RWPE2 (cell line): ENCODE measurements around the gene OTOF.

Experiments used
- ATAC-seq: fragments of 200-7000 bp; cut with Tn5 transposase; 3 replicates; pipeline ENCODE4 v1.9.1; 2021; ENCODE audit warnings: low read depth
- DNase-seq: peaks from one replicate; pipeline ENCODE4 v3.0.0-alpha.2; 2020; ENCODE audit warnings: low spot score
- H3K27ac ChIP-seq: fragments of 450-650 bp; 2 replicates; pipeline ENCODE4 v1.5.1; 2017; ENCODE audit warnings: mild to moderate bottlenecking; ENCODE audit not compliant: poor library complexity, severe bottlenecking
- H3K27me3 ChIP-seq: fragments of 250-450 bp; sonication (Bioruptor Pico); 2 replicates; pipeline ENCODE4 v1.5.1; 2021; ENCODE audit warnings: mild to moderate bottlenecking, moderate library complexity; ENCODE audit not compliant: insufficient read depth, poor library complexity, severe bottlenecking
- H3K36me3 ChIP-seq: fragments of 250-450 bp; sonication (Bioruptor Pico); 2 replicates; pipeline ENCODE4 v1.5.1; 2020; ENCODE audit warnings: low read depth, mild to moderate bottlenecking, moderate library complexity
- H3K4me1 ChIP-seq: fragments of 250-450 bp; sonication (Bioruptor Pico); 2 replicates; pipeline ENCODE4 v1.5.1; 2021; ENCODE audit warnings: mild to moderate bottlenecking, moderate library complexity; ENCODE audit not compliant: insufficient read depth, poor library complexity, severe bottlenecking
- H3K4me3 ChIP-seq: fragments of 250-450 bp; sonication (Bioruptor Pico); 2 replicates; pipeline ENCODE4 v1.5.1; 2021; ENCODE audit warnings: mild to moderate bottlenecking, moderate library complexity; ENCODE audit not compliant: severe bottlenecking
- H3K9me3 ChIP-seq: fragments of 250-450 bp; sonication (Bioruptor Pico); 2 replicates; pipeline ENCODE4 v1.5.1; 2021; ENCODE audit warnings: mild to moderate bottlenecking, moderate library complexity; ENCODE audit not compliant: severe bottlenecking
- CTCF ChIP-seq: fragments of 450-650 bp; IDR thresholded peaks from one replicate; pipeline ENCODE4 v1.5.1; 2017; ENCODE audit warnings: mild to moderate bottlenecking, moderate library complexity; ENCODE audit not compliant: poor library complexity, severe bottlenecking

The OTOF gene

GRCh38 chr2:26479789-26480565, 2.1 kb upstream of the OTOF start:
- no peak overlapping the region for H3K4me3 ChIP-seq
- ATAC-seq (no peak), DNase-seq (no peak)
- no peak for TF ChIP-seq CTCF
- H3K27me3 ChIP-seq, result no peaks in the 10 kb centered on the region
- H3K36me3 ChIP-seq, result no peaks in the 10 kb centered on the region
- no peaks in the 10 kb centered on the region for H3K9me3 ChIP-seq
- H3K27ac ChIP-seq, result no peak overlapping the region
- no peaks in the 10 kb centered on the region for H3K4me1 ChIP-seq

DNA sequence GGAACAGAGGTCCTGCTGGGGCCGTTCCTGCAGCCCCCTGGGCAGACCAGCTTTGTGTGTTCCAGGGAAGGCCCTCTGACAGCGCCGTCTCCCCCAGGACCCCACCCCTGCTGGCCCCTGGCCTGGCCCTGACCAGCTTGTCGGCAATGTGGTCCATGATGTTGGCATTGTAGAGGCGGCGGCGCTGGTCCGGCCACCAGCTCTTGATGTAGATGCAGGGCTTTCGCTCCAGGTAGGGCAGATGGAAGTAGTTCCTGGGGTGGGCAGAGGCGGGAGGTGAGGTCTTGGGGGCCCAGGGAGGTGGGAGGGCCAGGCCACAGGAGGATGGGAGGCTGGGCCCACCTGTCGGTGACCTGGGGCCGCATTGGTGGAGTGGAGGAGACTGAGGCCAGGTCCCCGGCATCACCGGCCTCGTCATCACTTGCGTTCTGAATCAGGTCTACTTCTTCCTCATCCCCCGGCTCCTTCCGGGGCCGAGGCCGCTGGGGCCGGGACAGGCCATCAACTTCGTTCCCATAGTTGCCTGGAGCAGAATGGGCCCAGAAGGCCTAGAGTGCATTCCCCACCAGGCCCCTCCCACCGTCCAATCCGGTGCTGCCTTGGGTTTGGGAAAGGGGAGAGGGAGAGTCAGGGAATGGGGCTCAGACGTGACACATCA, 1.3 kb upstream of the OTOF start:
- no peak for ATAC-seq

GRCh38 chr2:26478366-26478765, 442 bp upstream of the OTOF start:
- TF ChIP-seq CTCF, result no peak
- no peak for DNase-seq
- H3K36me3 ChIP-seq, result no peaks in the 10 kb centered on the region
- H3K9me3 ChIP-seq, result no peaks in the 10 kb centered on the region
- H3K27me3 ChIP-seq, result no peaks in the 10 kb centered on the region
- no peaks in the 10 kb centered on the region for H3K4me1 ChIP-seq
- no peak overlapping the region for H3K4me3 ChIP-seq
- no peak for ATAC-seq
- no peak overlapping the region for H3K27ac ChIP-seq

More for the DNA sequence above, 1.3 kb upstream of the OTOF start:
- no peaks in the 10 kb centered on the region for H3K36me3 ChIP-seq
- H3K27ac ChIP-seq, result no peak overlapping the region
- no peak for TF ChIP-seq CTCF
- no peak for DNase-seq
- no peaks in the 10 kb centered on the region for H3K9me3 ChIP-seq
- H3K27me3 ChIP-seq, result no peaks in the 10 kb centered on the region
- H3K4me1 ChIP-seq, result no peaks in the 10 kb centered on the region
- H3K4me3 ChIP-seq, result no peak overlapping the region

GRCh38 chr2:26477126-26477910, 606 bp downstream of the OTOF start:
- H3K4me3 ChIP-seq, result no peak overlapping the region
- no peak; the same call in 2 of the 3 replicates for ATAC-seq
- no peaks in the 10 kb centered on the region for H3K27me3 ChIP-seq
- no peak for DNase-seq
- H3K4me1 ChIP-seq, result no peaks in the 10 kb centered on the region
- H3K36me3 ChIP-seq, result no peaks in the 10 kb centered on the region
- H3K9me3 ChIP-seq, result no peaks in the 10 kb centered on the region
- no peak for TF ChIP-seq CTCF
- no peak overlapping the region for H3K27ac ChIP-seq
